Esophagus muscularis mucosa (tissue), 4 donors: ENCODE results near the gene IER5. TPM values are rescaled to one million over a fixed set of nuclear protein-coding genes. Genes with fewer than 3 reads are reported as not detected.

Experiments
- DNase-seq: peaks from one replicate; pipeline ENCODE4 v3.0.0-alpha.2; 2017; ENCODE audit errors: extremely low spot score
- H3K27ac ChIP-seq, 4 donors: fragments of 200-600 bp; sonication (generic); replicated peaks in 1 of 4; 1 replicate in 3 of 4; 2 replicates in 1 of 4; pipeline ENCODE4 v1.5.1; 2016 to 2019; ENCODE audit warnings: mild to moderate bottlenecking in 1 of 4
- H3K27me3 ChIP-seq, 4 donors: fragments of 200-600 bp; sonication (generic); one replicate each; pipeline versions ENCODE4 v1.5.1 to v1.6.0; 2016 to 2019
- H3K36me3 ChIP-seq, 4 donors: fragments of 200-600 bp; sonication (generic); one replicate each; pipeline ENCODE4 v1.5.1; 2016 to 2019
- H3K4me1 ChIP-seq, 4 donors: fragments of 200-600 bp; sonication (generic); one replicate each; pipeline ENCODE4 v1.5.1; 2016 to 2019
- H3K4me3 ChIP-seq, 4 donors: fragments of 200-600 bp; sonication (generic); 1 replicate in 2 of 4; 2 replicates in 2 of 4; pipeline ENCODE4 v1.5.1; 2016 to 2019; ENCODE audit warnings: mild to moderate bottlenecking in 4 of 4, moderate library complexity in 1 of 4
- H3K9me3 ChIP-seq, 4 donors: fragments of 200-600 bp; sonication (generic); 1 replicate in 3 of 4; 2 replicates in 1 of 4; pipeline ENCODE4 v1.5.1; 2016 to 2019
- EP300 ChIP-seq: sonication (generic); formaldehyde crosslinking; IDR thresholded peaks from one replicate; pipeline ENCODE4 v1.6.1; 2017; ENCODE audit warnings: antibody characterized with exemption
- POLR2A ChIP-seq: fragments of 450-650 bp; IDR thresholded peaks from one replicate; pipeline ENCODE4 v1.6.1; 2017; ENCODE audit warnings: antibody characterized with exemption, moderate library complexity, mild to moderate bottlenecking, low read depth
- POLR2AphosphoS5 ChIP-seq, 2 donors: sonication (generic); formaldehyde crosslinking; IDR thresholded peaks; one replicate each; pipeline ENCODE4 v1.6.1; 2017; ENCODE audit warnings: antibody characterized with exemption in 2 of 2
- WGBS: methylation state at CpG from one replicate; pipeline ENCODE4 v1.1.5; 2018; 5-methylcytosine and 5-hydroxymethylcytosine counted together
- intact Hi-C: fragments of 100-400 bp; cut with DNase I; formaldehyde crosslinking; loops from one replicate; pipeline ENCODE4 v1.15.1; 2023
- total RNA-seq, 4 donors: library from RNA; depleted of rRNA; stranded (reverse); fragments of >200 nt; gene quantifications; one replicate each; pipeline versions ENCODE4 v1.1.0 to v1.2.1, GENCODE V29; 2016
- TF ChIP-seq, protein P1 (sequence below), 3 experiments: fragments of 200-600 bp in 2 of 3; fragments of 450-650 bp in 1 of 3; sonication (generic) in 2 of 3; IDR thresholded peaks; one replicate each; pipeline ENCODE4 v1.5.1; 2017 to 2019; ENCODE audit warnings: antibody characterized with exemption in 3 of 3, mild to moderate bottlenecking in 2 of 3, moderate library complexity in 1 of 3

IER5 gene
- total RNA-seq, 4 donors from 2014 or later = 14.5 to 22.0 (median 16.7) TPM

DNA sequence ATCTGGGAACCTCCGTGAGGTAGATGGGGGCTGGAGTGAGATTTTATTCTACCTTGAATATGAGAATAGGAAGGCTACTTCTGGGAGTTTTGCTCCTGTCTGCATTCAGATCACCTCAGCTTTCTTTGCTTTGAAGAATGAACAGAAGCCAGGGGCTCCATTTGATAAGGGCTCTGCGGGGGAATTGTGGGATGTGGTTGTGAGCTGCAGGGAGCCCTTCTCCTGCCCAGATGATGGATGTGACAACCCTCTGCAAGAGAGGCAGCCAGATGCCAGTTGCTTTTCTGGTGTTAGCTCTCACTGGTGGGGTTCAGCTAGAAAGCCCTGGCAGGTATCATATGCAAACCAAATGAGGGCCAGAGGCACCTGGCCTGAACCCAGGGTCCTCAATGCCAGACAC is 21.5 kb downstream of the IER5 start:
- peaks cover 33 to 54% (median 45%) of the 10 kb centered on the region in 4 donors for H3K4me1 ChIP-seq
- no peak for TF ChIP-seq EP300
- TF ChIP-seq, protein P1, sequence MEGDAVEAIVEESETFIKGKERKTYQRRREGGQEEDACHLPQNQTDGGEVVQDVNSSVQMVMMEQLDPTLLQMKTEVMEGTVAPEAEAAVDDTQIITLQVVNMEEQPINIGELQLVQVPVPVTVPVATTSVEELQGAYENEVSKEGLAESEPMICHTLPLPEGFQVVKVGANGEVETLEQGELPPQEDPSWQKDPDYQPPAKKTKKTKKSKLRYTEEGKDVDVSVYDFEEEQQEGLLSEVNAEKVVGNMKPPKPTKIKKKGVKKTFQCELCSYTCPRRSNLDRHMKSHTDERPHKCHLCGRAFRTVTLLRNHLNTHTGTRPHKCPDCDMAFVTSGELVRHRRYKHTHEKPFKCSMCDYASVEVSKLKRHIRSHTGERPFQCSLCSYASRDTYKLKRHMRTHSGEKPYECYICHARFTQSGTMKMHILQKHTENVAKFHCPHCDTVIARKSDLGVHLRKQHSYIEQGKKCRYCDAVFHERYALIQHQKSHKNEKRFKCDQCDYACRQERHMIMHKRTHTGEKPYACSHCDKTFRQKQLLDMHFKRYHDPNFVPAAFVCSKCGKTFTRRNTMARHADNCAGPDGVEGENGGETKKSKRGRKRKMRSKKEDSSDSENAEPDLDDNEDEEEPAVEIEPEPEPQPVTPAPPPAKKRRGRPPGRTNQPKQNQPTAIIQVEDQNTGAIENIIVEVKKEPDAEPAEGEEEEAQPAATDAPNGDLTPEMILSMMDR (IDR thresholded peaks at IDR 0.05) = no peak
- no peak for TF ChIP-seq POLR2A
- DNase-seq = no peak
- no peak overlapping the region for H3K4me3 ChIP-seq
- no peaks in the 10 kb centered on the region for H3K9me3 ChIP-seq
- WGBS = 92% methylated on average over 2 of the region's 2 CpGs
- H3K36me3 ChIP-seq = no peaks in the 10 kb centered on the region
- intact Hi-C loops = no loop called here
- H3K27me3 ChIP-seq = no peaks in the 10 kb centered on the region
- no peak overlapping the region for H3K27ac ChIP-seq

DNA sequence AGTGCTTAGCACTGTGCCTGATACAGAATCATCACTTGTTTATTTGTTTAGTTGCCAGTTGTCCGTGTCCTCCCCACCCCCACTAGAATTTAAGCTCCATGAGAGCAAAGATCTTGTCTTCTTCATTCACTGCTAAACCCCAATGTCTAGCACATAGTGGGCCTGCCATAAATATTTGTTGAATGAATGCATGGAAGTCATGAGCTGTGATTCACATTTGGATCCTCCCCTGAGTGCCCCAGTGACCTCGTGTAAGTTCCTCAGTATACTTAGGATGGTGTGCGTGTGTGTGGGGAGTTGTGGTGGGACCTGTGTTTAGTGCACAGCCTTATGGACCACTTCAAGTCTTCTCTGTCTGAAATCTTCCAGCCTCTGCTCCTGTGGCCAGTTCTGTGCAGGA is 23.1 kb downstream of the IER5 start:
- TF ChIP-seq POLR2A = no peak
- no peak for DNase-seq
- Histone ChIP-seq H3K4me1 (peaks cover 25 to 42% (median 34%) of the 10 kb centered on the region in 4 donors), H3K27me3 (no peaks in the 10 kb centered on the region), H3K4me3 (no peak overlapping the region), H3K27ac (peak overlapping the region in 1 of 4 donors; percentile 60), H3K9me3 (no peaks in the 10 kb centered on the region), H3K36me3 (no peaks in the 10 kb centered on the region)
- intact Hi-C loops = no loop called here
- 87% methylated on average over 3 of the region's 3 CpGs for WGBS

DNA sequence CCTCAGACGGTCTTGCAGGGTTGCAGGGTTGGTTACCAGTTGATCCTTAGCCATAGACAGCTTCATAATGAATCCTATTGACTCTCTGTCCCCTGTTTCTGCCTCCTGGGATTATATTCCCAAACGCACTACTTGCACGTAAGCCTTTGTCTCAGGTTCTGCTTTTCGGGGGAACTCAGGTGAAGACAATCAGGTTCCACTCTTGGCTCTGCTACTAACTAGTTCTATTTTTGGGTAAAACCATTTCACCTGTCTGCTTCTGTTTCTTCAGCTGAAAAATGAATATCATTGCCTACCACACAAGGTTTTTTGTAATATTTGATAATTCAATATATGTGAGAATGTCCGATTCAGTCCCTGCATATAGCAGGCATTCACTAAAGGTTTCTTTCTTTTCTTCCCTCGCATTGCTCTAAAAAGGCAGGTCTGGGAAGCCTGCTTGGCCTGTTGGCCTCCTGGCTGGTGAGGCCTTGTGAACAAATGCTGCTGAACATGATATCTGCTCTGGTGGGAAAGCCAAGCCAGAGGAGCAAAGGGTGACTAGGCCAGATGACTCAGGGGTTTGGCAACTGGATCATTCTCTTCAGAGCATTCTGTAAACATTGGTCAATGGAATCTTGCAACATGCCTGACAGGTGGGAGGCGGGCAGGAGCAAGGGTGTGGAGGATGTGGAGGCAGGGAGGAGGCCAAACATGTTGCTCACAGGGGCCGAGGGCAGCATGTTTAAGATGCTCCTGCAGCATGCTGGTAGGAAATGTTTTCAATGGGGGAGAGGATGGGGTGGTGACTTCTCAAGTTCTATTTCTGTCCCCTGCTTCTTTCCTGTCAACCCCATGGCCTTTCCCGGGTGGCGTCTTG is 23.8 kb downstream of the IER5 start:
- Histone ChIP-seq H3K4me3 (no peak overlapping the region), H3K4me1 (peaks cover 22 to 35% (median 27%) of the 10 kb centered on the region in 4 donors), H3K27ac (peak overlapping the region; percentile 19 to 61 (median 47)), H3K27me3 (no peaks in the 10 kb centered on the region), H3K9me3 (no peaks in the 10 kb centered on the region), H3K36me3 (no peaks in the 10 kb centered on the region)
- TF ChIP-seq, protein P1 (IDR thresholded peaks at IDR 0.05) = no peak
- TF ChIP-seq POLR2AphosphoS5 (IDR thresholded peaks at IDR 0.05) = peak; percentile 70 to 87
- peak; percentile 96 for DNase-seq
- intact Hi-C loops = no loop called here
- WGBS = 59% methylated on average over 10 of the region's 10 CpGs

DNA sequence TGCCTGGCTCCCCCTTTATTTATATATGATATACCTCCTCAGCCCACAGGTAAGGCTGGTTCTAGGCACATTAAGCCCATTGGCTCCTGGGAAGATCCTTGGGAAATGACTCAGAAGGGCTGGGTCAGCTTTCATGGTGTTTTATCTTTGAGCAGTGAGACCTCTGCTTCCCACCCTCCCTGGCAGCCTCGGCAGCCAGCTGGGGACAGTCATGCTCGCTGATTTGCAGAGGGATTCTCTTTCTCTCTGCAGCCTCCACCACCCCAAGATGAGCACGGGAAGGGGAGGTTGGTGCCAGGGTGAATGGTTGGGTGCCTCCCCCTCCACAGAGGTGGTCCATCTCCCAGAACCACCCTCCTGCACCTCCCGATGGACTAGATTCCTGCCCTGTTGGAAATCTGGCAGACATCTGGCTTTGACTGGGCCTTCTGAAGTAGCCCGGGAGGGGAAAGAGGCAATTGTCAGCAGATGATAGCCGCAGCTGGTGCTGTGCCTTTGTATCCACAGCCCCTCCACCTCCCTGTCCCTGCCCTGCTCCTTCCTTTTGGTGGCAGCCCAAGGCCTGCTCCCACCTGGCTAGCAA is 24.6 kb downstream of the IER5 start:
- no peaks in the 10 kb centered on the region for H3K9me3 ChIP-seq
- H3K4me1 ChIP-seq = peaks cover 22 to 29% (median 26%) of the 10 kb centered on the region in 4 donors
- H3K27me3 ChIP-seq = no peaks in the 10 kb centered on the region
- TF ChIP-seq POLR2AphosphoS5 (IDR thresholded peaks at IDR 0.05) = no peak
- TF ChIP-seq, protein P1 (IDR thresholded peaks at IDR 0.05) = no peak
- TF ChIP-seq EP300 = no peak
- no peak for TF ChIP-seq POLR2A
- DNase-seq = no peak
- WGBS = 60% methylated on average over 1 of the region's 6 CpGs
- H3K27ac ChIP-seq = peak overlapping the region; percentile 19 to 60 (median 42)
- H3K4me3 ChIP-seq = no peak overlapping the region
- intact Hi-C loops = no loop called here
- H3K36me3 ChIP-seq = no peaks in the 10 kb centered on the region

DNA sequence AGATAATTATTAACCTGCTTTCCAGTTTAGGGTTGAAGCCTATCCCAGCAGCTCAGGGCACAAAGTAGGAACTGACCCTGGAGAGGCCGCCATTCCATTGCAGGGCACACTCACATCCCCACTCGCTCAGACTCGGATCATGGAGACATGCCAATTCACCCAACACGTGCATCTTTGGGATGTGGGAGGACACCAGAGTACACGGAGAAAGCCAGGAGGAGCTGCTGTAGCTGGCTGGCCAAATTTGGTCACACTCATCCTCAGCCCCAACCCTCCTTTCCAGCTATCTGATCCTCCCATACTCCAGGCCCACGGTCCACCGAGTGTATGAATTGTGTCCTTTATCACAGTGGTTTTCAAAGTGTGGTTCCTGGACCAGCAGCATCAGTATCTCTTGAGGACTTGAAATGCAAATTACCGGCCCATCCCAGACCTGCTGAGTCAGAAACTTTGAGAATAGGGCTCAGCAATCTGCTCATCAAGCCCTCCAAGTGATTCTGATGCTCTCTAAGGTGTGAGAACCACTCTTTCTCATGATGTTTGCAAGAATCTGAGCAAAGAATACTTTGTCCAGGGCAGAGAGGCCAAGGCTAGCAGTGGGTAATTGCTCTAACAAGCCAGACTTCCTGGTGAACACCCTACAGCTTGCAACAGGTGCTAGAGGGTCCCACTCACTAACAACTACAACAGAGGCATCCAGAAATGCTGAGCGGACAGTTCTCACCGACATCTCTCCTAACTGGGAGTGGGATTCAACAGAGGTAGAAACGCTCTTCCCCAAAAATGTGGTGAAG is 26.3 kb downstream of the IER5 start:
- Histone ChIP-seq H3K9me3 (no peaks in the 10 kb centered on the region), H3K27me3 (no peaks in the 10 kb centered on the region), H3K36me3 (no peaks in the 10 kb centered on the region), H3K4me3 (no peak overlapping the region), H3K27ac (no peak overlapping the region), H3K4me1 (peaks cover 22 to 29% (median 26%) of the 10 kb centered on the region in 4 donors)
- intact Hi-C loops = no loop called here
- WGBS = 73% methylated on average over 10 of the region's 11 CpGs
- TF ChIP-seq, protein P1 (IDR thresholded peaks at IDR 0.05) = no peak
- no peak for TF ChIP-seq POLR2AphosphoS5 (IDR thresholded peaks at IDR 0.05)
- DNase-seq = no peak
